Measurements from ENCODE around the gene PRKACA.

The PRKACA gene

DNA sequence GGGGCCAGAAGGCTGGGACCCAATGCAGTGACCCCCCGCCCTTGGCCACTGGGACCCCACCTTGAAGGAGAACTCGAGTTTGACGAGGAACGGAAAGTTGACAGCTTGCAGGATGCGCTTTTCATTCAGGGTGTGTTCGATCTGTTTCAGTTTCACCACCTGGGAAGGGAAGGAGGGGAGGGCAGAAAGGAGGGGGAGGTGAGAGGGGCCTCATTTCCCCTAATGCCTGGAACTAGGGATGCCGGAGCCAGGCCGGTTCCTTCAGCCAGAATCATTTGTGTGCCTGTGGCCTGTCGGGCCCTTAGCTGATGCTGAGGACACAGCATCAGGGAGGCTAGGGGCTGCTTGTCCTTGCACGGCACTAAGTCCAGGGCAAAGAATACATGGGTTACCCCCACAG is 14.8 kb downstream of the PRKACA start:
- no peak overlapping the region for H3K27ac ChIP-seq (replicated peaks)
- TF ChIP-seq, protein P1, sequence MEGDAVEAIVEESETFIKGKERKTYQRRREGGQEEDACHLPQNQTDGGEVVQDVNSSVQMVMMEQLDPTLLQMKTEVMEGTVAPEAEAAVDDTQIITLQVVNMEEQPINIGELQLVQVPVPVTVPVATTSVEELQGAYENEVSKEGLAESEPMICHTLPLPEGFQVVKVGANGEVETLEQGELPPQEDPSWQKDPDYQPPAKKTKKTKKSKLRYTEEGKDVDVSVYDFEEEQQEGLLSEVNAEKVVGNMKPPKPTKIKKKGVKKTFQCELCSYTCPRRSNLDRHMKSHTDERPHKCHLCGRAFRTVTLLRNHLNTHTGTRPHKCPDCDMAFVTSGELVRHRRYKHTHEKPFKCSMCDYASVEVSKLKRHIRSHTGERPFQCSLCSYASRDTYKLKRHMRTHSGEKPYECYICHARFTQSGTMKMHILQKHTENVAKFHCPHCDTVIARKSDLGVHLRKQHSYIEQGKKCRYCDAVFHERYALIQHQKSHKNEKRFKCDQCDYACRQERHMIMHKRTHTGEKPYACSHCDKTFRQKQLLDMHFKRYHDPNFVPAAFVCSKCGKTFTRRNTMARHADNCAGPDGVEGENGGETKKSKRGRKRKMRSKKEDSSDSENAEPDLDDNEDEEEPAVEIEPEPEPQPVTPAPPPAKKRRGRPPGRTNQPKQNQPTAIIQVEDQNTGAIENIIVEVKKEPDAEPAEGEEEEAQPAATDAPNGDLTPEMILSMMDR (IDR thresholded peaks at IDR 0.05; ENCODE audit: insufficient read depth, low read length): no peak
- TF ChIP-seq POLR2AphosphoS5 (IDR thresholded peaks at IDR 0.05; ENCODE audit: low read depth) (no peak), GABPA (IDR thresholded peaks at IDR 0.05; ENCODE audit: low read depth) (no peak)
- TF ChIP-seq, protein P2, sequence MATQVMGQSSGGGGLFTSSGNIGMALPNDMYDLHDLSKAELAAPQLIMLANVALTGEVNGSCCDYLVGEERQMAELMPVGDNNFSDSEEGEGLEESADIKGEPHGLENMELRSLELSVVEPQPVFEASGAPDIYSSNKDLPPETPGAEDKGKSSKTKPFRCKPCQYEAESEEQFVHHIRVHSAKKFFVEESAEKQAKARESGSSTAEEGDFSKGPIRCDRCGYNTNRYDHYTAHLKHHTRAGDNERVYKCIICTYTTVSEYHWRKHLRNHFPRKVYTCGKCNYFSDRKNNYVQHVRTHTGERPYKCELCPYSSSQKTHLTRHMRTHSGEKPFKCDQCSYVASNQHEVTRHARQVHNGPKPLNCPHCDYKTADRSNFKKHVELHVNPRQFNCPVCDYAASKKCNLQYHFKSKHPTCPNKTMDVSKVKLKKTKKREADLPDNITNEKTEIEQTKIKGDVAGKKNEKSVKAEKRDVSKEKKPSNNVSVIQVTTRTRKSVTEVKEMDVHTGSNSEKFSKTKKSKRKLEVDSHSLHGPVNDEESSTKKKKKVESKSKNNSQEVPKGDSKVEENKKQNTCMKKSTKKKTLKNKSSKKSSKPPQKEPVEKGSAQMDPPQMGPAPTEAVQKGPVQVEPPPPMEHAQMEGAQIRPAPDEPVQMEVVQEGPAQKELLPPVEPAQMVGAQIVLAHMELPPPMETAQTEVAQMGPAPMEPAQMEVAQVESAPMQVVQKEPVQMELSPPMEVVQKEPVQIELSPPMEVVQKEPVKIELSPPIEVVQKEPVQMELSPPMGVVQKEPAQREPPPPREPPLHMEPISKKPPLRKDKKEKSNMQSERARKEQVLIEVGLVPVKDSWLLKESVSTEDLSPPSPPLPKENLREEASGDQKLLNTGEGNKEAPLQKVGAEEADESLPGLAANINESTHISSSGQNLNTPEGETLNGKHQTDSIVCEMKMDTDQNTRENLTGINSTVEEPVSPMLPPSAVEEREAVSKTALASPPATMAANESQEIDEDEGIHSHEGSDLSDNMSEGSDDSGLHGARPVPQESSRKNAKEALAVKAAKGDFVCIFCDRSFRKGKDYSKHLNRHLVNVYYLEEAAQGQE (IDR thresholded peaks at IDR 0.05; ENCODE audit: insufficient replicate concordance, low read depth): no peak
- H3K4me3 ChIP-seq (replicated peaks; ENCODE audit: insufficient read depth, low read length): no peak overlapping the region
- no peak for DNase-seq (ENCODE audit: low read depth in 1 of 2, low spot score in 1 of 2)
- H3K27me3 ChIP-seq (ENCODE audit: insufficient read depth, poor library complexity, severe bottlenecking): no peaks in the 10 kb centered on the region

DNA sequence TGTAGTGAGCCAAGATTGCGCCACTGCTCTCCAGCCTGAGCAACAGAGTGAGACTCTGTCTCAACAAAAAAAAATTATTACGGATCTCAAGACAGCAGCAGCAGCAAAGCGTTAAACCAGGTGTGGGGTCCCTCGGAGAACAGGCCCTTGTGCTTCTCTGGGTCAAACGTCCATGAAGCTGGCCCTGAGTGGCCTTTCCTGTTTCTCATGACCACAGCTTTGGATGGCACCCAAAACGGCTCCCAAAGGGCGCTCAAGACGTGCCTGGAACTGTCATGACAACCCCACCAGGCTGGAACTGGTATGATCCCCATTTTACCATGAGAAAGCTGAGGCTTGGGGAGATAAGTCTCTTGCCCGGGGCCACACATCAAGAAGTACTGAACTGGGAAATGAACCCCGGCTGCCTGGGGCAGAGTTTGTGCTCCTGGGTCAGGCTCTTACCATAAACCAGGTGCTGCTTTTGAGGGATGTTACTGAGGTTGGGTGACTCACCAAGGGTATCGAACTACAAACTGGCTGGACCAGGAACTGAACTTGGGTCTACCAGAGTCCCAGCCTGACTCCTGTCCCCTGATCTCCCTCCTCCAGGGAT is 15.4 kb downstream of the PRKACA start:
- no peak overlapping the region for H3K4me3 ChIP-seq (replicated peaks; ENCODE audit: insufficient read depth, low read length)
- no peak for DNase-seq (ENCODE audit: low read depth in 1 of 2, low spot score in 1 of 2)
- TF ChIP-seq SPI1 (IDR thresholded peaks at IDR 0.05; ENCODE audit: borderline replicate concordance, low read depth) (no peak), POLR2AphosphoS5 (IDR thresholded peaks at IDR 0.05; ENCODE audit: low read depth) (no peak), GABPA (IDR thresholded peaks at IDR 0.05; ENCODE audit: low read depth) (no peak)
- TF ChIP-seq, protein P1 (IDR thresholded peaks at IDR 0.05; ENCODE audit: insufficient read depth, low read length): no peak
- TF ChIP-seq, protein P2 (IDR thresholded peaks at IDR 0.05; ENCODE audit: insufficient replicate concordance, low read depth): no peak
- no peaks in the 10 kb centered on the region for H3K27me3 ChIP-seq (ENCODE audit: insufficient read depth, poor library complexity, severe bottlenecking)
- H3K27ac ChIP-seq (replicated peaks): no peak overlapping the region

DNA sequence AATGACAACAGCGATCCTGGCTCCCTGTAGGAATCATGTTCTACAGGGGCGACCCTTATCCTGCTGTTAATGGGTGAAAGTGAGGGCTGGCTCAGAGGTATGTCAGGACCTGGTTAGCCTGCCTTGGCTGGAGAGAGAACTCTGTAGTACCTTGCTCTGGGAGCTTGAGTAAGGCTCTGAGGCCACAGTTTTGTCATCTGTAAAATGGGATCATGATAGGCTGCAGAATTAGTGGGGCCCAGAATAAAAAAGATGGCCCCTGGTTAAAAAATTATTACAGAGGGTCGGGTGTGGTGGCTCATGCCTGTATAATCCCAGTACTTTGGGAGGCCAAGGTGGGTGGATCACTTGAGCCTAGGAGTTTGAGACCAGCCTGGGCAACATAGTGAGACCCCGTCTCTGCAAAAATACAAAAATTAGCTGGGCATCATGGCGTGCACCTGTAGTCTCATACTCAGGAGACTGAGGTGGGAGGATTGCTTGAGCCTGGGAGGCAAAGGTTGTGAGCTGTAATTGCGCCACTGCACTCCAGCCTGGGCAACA is 16.5 kb downstream of the PRKACA start:
- no peaks in the 10 kb centered on the region for H3K27me3 ChIP-seq (ENCODE audit: insufficient read depth, poor library complexity, severe bottlenecking)
- TF ChIP-seq, protein P1 (IDR thresholded peaks at IDR 0.05; ENCODE audit: insufficient read depth, low read length): no peak
- TF ChIP-seq GABPA (IDR thresholded peaks at IDR 0.05; ENCODE audit: low read depth) (no peak), POLR2AphosphoS5 (IDR thresholded peaks at IDR 0.05; ENCODE audit: low read depth) (no peak), SPI1 (IDR thresholded peaks at IDR 0.05; ENCODE audit: borderline replicate concordance, low read depth) (no peak)
- TF ChIP-seq, protein P2 (IDR thresholded peaks at IDR 0.05; ENCODE audit: insufficient replicate concordance, low read depth): no peak
- H3K27ac ChIP-seq (replicated peaks): no peak overlapping the region
- no peak overlapping the region for H3K4me3 ChIP-seq (replicated peaks; ENCODE audit: insufficient read depth, low read length)
- DNase-seq (ENCODE audit: low read depth in 1 of 2, low spot score in 1 of 2): no peak

Measured in HL-60 (cell line).